Ascending aorta (tissue), 2 donors: ENCODE data around the gene CCDC136. TPM values are rescaled to one million over a fixed set of nuclear protein-coding genes. Genes with fewer than 3 reads are reported as not detected.
A peak's percentile ranks its signal among the peaks of the same experiment; 100 is the strongest.

Experiments used
- DNase-seq, 2 donors: peaks; one replicate each; pipeline ENCODE4 v3.0.0-alpha.2; 2019; ENCODE audit warnings: low spot score in 2 of 2
- H3K27ac ChIP-seq, 2 donors: fragments of 200-600 bp; sonication (generic); one replicate each; pipeline ENCODE4 v1.5.1; 2016 to 2017; ENCODE audit warnings: mild to moderate bottlenecking in 1 of 2
- H3K27me3 ChIP-seq: fragments of 200-600 bp; sonication (generic); one replicate; pipeline ENCODE4 v1.5.1; 2017
- H3K36me3 ChIP-seq, 2 donors: fragments of 200-600 bp; sonication (generic); one replicate each; pipeline ENCODE4 v1.5.1; 2016
- H3K4me1 ChIP-seq, 2 donors: fragments of 200-600 bp; sonication (generic); one replicate each; pipeline ENCODE4 v1.5.1; 2016 to 2017; ENCODE audit warnings: mild to moderate bottlenecking in 1 of 2
- H3K4me3 ChIP-seq, 2 donors: fragments of 200-600 bp; sonication (generic); one replicate each; pipeline ENCODE4 v1.5.1; 2016 to 2017; ENCODE audit warnings: mild to moderate bottlenecking in 1 of 2
- H3K9me3 ChIP-seq, 2 donors: fragments of 200-600 bp; sonication (generic); one replicate each; pipeline ENCODE4 v1.5.1; 2016
- CTCF ChIP-seq, 3 experiments: fragments of 200-600 bp in 2 of 3; fragments of 450-650 bp in 1 of 3; sonication (generic) in 2 of 3; IDR thresholded peaks; one replicate each; pipeline ENCODE4 v1.5.1; 2016 to 2019; ENCODE audit warnings: antibody characterized with exemption in 3 of 3, mild to moderate bottlenecking in 1 of 3, moderate library complexity in 1 of 3
- intact Hi-C: fragments of 100-400 bp; cut with DNase I; formaldehyde crosslinking; loops from one replicate; pipeline ENCODE4 v1.15.1; 2023
- total RNA-seq: library from RNA; depleted of rRNA; stranded (reverse); fragments of >200 nt; gene quantifications from one replicate; pipeline ENCODE4 v1.1.0, GENCODE V29; 2016

Gene CCDC136
- total RNA-seq, 1 donor from 2014 or later, result 0.64 TPM

GRCh38 chr7:128827248-128827958 is 35.6 kb downstream of the CCDC136 start:
- H3K4me1 ChIP-seq, result peaks cover 5 to 25% of the 10 kb centered on the region in 2 donors
- intact Hi-C loops, result loop anchor here (1.0 kb wide), 1 partner anchor 88 kb away; the partner anchor contains the start of gene CALU
- no peaks in the 10 kb centered on the region for H3K36me3 ChIP-seq
- peak; percentile 71 to 87 for DNase-seq
- peak overlapping the region in 1 of 2 donors; percentile 14 for H3K4me3 ChIP-seq
- peak overlapping the region; percentile 92 to 95 for H3K27ac ChIP-seq
- TF ChIP-seq CTCF (IDR thresholded peaks at IDR 0.05), result no peak
- no peaks in the 10 kb centered on the region for H3K27me3 ChIP-seq
- no peaks in the 10 kb centered on the region for H3K9me3 ChIP-seq

GRCh38 chr7:128827971-128828711 is 36.4 kb downstream of the CCDC136 start:
- H3K27me3 ChIP-seq, result no peaks in the 10 kb centered on the region
- H3K9me3 ChIP-seq, result no peaks in the 10 kb centered on the region
- no peaks in the 10 kb centered on the region for H3K36me3 ChIP-seq
- peak overlapping the region in 1 of 2 donors; percentile 14 for H3K4me3 ChIP-seq
- intact Hi-C loops, result loop anchor here (1.0 to 2.0 kb wide), 2 partner anchors 35 to 89 kb away; partner anchors contain the start of genes ATP6V1F and CALU
- peak in 1 of 2 donors; percentile 87 for DNase-seq
- H3K27ac ChIP-seq, result peak overlapping the region; percentile 92 to 95
- H3K4me1 ChIP-seq, result peaks cover 9 to 33% of the 10 kb centered on the region in 2 donors
- TF ChIP-seq CTCF (IDR thresholded peaks at IDR 0.05), result no peak

- intact Hi-C loops, result loop anchor here (2.0 to 5.0 kb wide), 4 partner anchors 33 to 998 kb away; partner anchors contain the start of genes ATP6V1F and CCDC136
- H3K4me3 ChIP-seq, result peak overlapping the region; percentile 71 to 88
- H3K9me3 ChIP-seq, result no peaks in the 10 kb centered on the region
- peak overlapping the region; percentile 92 to 95 for H3K27ac ChIP-seq
- no peaks in the 10 kb centered on the region for H3K27me3 ChIP-seq
- H3K4me1 ChIP-seq, result peaks cover 11 to 37% of the 10 kb centered on the region in 2 donors
- no peaks in the 10 kb centered on the region for H3K36me3 ChIP-seq
- DNase-seq, result peak in 1 of 2 donors; percentile 80
- no peak for TF ChIP-seq CTCF (IDR thresholded peaks at IDR 0.05)
These were observed 37.8 kb downstream of the CCDC136 start for GRCh38 chr7:128829391-128830166.

GRCh38 chr7:128830231-128831177 is 38.7 kb downstream of the CCDC136 start, which contains the start of gene FLNC:
Gene FLNC, plus strand, starts transcription at chr7:128830406. Its CDS starts 232 bp downstream, at chr7:128830638.
- Histone ChIP-seq H3K4me3 (peak within 1 kb of the TSS; percentile 71 to 88), H3K9me3 (no peaks in the 10 kb centered on the region), H3K36me3 (no peaks in the 10 kb centered on the region), H3K4me1 (peaks cover 11 to 37% of the 10 kb centered on the region in 2 donors), H3K27me3 (no peaks in the 10 kb centered on the region), H3K27ac (peak within 1 kb of the TSS; percentile 92 to 95)
- peak in 1 of 2 donors; percentile 82 for DNase-seq
- intact Hi-C loops, result loop anchor here (1.0 to 5.0 kb wide), 4 partner anchors 40 to 997 kb away; partner anchors contain the start of genes CALU and CCDC136
- TF ChIP-seq CTCF (IDR thresholded peaks at IDR 0.05), result no peak
